ENCODE results near the gene TMEM225B. TPM values are rescaled to one million over a fixed set of nuclear protein-coding genes. Genes with fewer than 3 reads are reported as not detected.
"Not testable (repeated sequence)": the region's sequence is repeated elsewhere in the genome, so short reads cannot be mapped to it uniquely, and the experiment has no call there.

The TMEM225B gene
- total RNA-seq, 2 experiments from 2014 or later, result 1.0 TPM

- H3K9me3 ChIP-seq (ENCODE audit: control insufficient read depth in 1 of 2, insufficient read depth in 1 of 2, low read length in 2 of 2); H3K27ac Mint-ChIP-seq; H3K36me3 ChIP-seq (ENCODE audit: insufficient read depth, low read length); intact Hi-C loops (cut with DNase I, micrococcal nuclease); ATAC-seq (ENCODE audit: poor library complexity); H3K27me3 Mint-ChIP-seq; H3K4me3 Mint-ChIP-seq; POLR2A ChIA-PET; DNase-seq; H3K27me3 ChIP-seq (ENCODE audit: control insufficient read depth in 1 of 2, insufficient read depth in 2 of 2, low read length in 2 of 2); CTCF ChIA-PET; H3K9me3 Mint-ChIP-seq; H3K4me1 ChIP-seq (ENCODE audit: insufficient read depth, low read length); H3K4me1 Mint-ChIP-seq (ENCODE audit: low read depth); H3K27ac ChIP-seq (ENCODE audit: low read depth in 1 of 2, low read length in 2 of 2); H3K4me3 ChIP-seq (ENCODE audit: low read length): not testable (repeated sequence)
- H3K36me3 Mint-ChIP-seq (ENCODE audit: low read depth), result peaks cover 39% of the 10 kb centered on the region
These were observed 59.8 kb downstream of the TMEM225B start for GRCh38 chr7:99657879-99658278.

Other genes starting within 250 kb of the TMEM225B start
- 10 to 100 TPM; 58.8 to 66.6 TPM for gene ARPC1B, start 223.5 kb upstream of the TMEM225B start, total RNA-seq
- 10 to 100 TPM; 35.0 to 38.0 TPM for gene PDAP1, start 189.7 kb upstream of the TMEM225B start, total RNA-seq
- 100 to 1,000 TPM; 147 to 153 TPM for gene BUD31, start 189.3 kb upstream of the TMEM225B start, total RNA-seq
- 1 to 10 TPM; 4.8 to 5.3 TPM for gene PTCD1, start 159.5 kb upstream of the TMEM225B start, total RNA-seq
- 10 to 100 TPM; 28.1 to 31.7 TPM for gene CPSF4, start 159.3 kb upstream of the TMEM225B start, total RNA-seq
- gene ATP5MF, start 132.1 kb upstream of the TMEM225B start, total RNA-seq, result 10 to 100 TPM; 50.9 to 51.9 TPM
- gene ZNF789, start 125.4 kb upstream of the TMEM225B start, total RNA-seq, result 10 to 100 TPM; 11.5 to 13.5 TPM
- 100 to 1,000 TPM; 215 to 223 TPM for gene ZNF394, start 98.0 kb upstream of the TMEM225B start, total RNA-seq
- gene ZKSCAN5, start 93.6 kb upstream of the TMEM225B start, total RNA-seq, result 1 to 10 TPM; 3.8 to 4.4 TPM
- gene FAM200A, start 46.2 kb upstream of the TMEM225B start, total RNA-seq, result 1 to 10 TPM; 1.5 to 1.8 TPM
- 100 to 1,000 TPM; 145 to 146 TPM for gene ZNF655, start 39.6 kb upstream of the TMEM225B start, total RNA-seq
- gene ZSCAN25, start 18.7 kb downstream of the TMEM225B start, total RNA-seq, result 10 to 100 TPM; 41.5 to 44.2 TPM
- gene CYP3A5, start 81.7 kb downstream of the TMEM225B start, total RNA-seq, result not detected
- not detected for gene CYP3A7, start 136.9 kb downstream of the TMEM225B start, total RNA-seq
- gene CYP3A4, start 185.9 kb downstream of the TMEM225B start, total RNA-seq, result not detected
- not detected for gene CYP3A43, start 229.7 kb downstream of the TMEM225B start, total RNA-seq